GM18520 (cell line): ENCODE results near the gene KRTAP2-4.
"Not testable (repeated sequence)": the region's sequence is repeated elsewhere in the genome, so short reads cannot be mapped to it uniquely, and the experiment has no call there.

Source experiments
- ATAC-seq: cut with Tn5 transposase; IDR thresholded peaks from one replicate; pipeline ENCODE4 v1.9.1; 2021; ENCODE audit not compliant: unreplicated experiment

KRTAP2-4 gene

DNA sequence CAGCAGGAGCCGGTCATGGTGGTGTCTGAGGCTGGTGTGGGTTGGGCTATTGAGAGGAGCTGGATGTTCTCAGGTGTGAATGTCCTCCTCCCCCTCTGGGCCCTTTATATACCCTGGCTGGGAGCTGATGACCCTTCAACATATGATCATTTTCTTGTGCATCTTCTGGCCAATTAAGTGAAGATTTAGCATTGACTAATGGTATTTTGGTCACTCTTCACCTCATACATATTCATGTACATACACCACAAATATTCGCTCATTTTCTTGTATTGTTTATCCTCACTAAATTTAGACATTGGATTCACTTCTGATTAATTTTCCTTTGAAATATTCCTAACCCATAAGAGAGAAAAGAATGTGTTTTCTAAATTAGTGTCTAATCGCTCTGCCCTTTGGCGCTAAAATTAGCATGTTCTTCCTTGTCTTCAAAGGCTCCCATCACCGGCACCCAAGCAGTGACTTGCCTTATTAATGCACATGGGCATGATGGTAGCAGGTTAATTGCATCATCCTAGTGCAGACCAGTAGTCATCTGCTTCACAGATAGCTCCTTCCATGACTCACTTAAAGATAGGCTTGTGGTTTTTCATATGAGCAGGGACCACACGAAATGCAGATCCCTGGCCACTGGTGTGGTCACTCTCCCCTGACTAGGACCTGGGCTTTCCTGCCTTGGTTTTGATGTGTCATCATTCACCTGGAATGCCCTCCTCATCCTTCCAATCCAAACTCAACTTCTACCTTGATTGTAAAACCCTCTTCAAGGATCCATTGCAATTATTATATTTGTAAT, at the start of gene KRTAP2-4:
TSS of gene KRTAP2-4 (minus strand) at position 51 of the 796 bp plus-strand sequence. CDS start at position 17, 34 bp downstream.
- no peak for ATAC-seq

GRCh38 chr17:41111151-41111885, 45.6 kb upstream of the KRTAP2-4 start:
- ATAC-seq: no peak

- ATAC-seq: not testable (repeated sequence)
Measured at GRCh38 chr17:41108728-41109386, 43.2 kb upstream of the KRTAP2-4 start.

- ATAC-seq: no peak
Measured at GRCh38 chr17:41107941-41108450, 42.3 kb upstream of the KRTAP2-4 start.

DNA sequence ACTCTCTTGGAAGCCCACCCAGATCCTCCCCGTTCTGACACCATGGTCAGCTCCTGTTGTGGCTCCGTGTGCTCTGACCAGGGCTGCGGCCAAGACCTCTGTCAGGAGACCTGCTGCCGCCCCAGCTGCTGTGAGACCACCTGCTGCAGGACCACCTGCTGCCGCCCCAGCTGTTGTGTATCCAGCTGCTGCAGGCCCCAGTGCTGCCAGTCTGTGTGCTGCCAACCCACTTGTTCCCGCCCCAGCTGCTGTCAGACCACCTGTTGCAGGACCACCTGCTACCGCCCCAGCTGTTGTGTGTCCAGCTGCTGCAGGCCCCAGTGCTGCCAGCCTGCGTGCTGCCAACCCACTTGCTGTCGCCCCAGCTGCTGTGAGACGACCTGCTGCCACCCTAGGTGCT, 39.7 kb upstream of the KRTAP2-4 start, which contains the start of gene KRTAP4-9:
TSS of gene KRTAP4-9 (plus strand) at position 43 of the 400 bp plus-strand sequence. CDS start at position 43, 0 bp downstream.
- not testable (repeated sequence) for ATAC-seq

GRCh38 chr17:41104386-41105038, 38.8 kb upstream of the KRTAP2-4 start:
- not testable (repeated sequence) for ATAC-seq

GRCh38 chr17:41103896-41104295, 38.2 kb upstream of the KRTAP2-4 start:
- no peak for ATAC-seq

GRCh38 chr17:41101586-41102259, 36.0 kb upstream of the KRTAP2-4 start, which contains the start of gene KRTAP4-16:
Gene KRTAP4-16, minus strand, starts transcription at chr17:41102209. Its CDS starts 0 bp downstream, at chr17:41102209.
- ATAC-seq: no peak

DNA sequence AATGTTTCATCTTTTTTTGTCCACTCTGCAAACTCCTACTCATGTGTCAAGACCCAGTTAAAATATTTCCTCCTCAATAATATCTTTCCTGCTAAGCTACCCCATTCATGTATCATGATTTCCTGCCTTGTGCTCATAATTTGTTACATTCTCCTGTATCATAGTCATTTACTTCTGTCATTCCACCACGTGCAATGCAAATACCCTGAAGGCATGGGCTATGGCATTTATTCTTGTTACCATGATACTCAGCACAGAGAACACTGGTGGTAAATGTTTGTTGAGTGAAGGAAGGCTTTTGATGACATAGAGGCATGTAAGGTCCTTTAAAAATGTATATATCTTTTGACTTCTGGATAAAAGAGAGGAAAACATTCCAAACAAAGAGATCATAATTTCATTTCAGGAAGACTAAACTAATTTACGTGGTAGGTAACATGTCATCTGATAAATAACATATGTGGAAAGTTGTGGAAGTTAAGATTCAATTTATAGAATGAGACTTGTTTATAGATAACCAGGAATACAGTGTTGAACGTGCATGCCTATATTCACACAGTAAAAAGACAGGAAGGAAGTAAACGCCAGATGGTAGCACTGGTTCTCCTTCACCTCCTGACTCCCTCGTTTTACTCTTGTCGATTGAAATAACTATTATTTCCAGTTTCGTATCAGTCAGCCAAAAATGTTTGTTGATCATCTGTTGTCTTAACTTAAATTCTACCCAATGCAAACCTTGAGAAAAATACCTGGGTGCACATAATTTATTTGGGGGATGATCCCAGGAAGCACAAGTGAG, 34.2 kb upstream of the KRTAP2-4 start:
- not testable (repeated sequence) for ATAC-seq

DNA sequence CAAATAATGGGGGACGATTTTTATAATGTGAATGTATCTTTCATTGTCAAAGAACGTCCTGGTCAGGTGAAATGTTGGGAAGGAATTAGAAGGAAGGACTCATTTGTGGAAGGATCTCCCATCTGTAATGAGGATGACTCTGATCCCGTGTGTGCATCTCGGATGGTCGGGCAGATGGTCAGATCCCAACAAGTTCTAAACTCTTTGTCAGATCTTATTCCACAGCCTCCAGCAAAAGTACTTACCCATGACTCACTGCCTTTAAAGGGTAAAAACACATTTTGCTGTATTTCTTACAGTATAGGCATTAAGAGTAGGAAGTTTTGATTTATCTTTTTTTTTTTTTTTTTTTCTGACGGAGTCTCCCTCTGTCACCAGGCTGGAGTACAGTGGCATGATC, 32.8 kb upstream of the KRTAP2-4 start:
- ATAC-seq: no peak

- ATAC-seq: no peak
Measured at GRCh38 chr17:41098042-41098441, 32.4 kb upstream of the KRTAP2-4 start, which contains the start of gene KRTAP4-8. Gene KRTAP4-8, minus strand, starts transcription at chr17:41098142. Its CDS starts 58 bp downstream, at chr17:41098084.

- no peak for ATAC-seq
Measured at GRCh38 chr17:41096055-41096454, 30.4 kb upstream of the KRTAP2-4 start.

- ATAC-seq: not testable (repeated sequence)
Measured at GRCh38 chr17:41088760-41089352, 23.2 kb upstream of the KRTAP2-4 start.

DNA sequence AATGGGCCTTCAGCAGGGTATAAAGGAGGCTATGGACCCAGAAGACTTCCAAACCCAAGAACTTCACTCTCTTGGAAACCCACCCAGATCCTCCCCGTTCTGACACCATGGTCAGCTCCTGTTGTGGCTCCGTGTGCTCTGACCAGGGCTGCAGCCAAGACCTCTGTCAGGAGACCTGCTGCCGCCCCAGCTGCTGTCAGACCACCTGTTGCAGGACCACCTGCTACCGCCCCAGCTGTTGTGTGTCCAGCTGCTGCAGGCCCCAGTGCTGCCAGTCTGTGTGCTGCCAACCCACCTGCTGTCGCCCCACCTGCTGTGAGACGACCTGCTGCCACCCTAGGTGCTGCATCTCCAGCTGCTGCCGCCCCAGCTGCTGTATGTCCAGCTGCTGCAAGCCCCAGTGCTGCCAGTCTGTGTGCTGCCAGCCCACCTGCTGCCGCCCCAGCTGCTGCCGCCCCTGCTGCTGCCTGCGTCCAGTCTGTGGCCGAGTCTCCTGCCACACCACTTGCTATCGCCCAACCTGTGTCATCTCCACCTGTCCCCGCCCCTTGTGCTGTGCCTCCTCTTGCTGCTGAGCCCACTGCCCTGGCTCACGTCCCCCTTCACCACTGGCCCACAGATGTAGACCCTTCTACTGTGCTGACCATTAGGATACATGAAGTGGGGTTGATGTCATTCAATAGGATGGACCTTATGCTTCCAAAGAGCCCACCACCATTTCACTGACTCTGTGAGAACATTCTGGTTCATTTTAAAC, 18.6 kb upstream of the KRTAP2-4 start, which contains the start of gene KRTAP4-7:
TSS of gene KRTAP4-7 (plus strand) at position 51 of the 757 bp plus-strand sequence. CDS start at position 108, 57 bp downstream.
- ATAC-seq: not testable (repeated sequence)

GRCh38 chr17:41083427-41083826, 17.7 kb upstream of the KRTAP2-4 start:
- ATAC-seq: not testable (repeated sequence)

GRCh38 chr17:41082626-41083025, 16.9 kb upstream of the KRTAP2-4 start:
- ATAC-seq: no peak

DNA sequence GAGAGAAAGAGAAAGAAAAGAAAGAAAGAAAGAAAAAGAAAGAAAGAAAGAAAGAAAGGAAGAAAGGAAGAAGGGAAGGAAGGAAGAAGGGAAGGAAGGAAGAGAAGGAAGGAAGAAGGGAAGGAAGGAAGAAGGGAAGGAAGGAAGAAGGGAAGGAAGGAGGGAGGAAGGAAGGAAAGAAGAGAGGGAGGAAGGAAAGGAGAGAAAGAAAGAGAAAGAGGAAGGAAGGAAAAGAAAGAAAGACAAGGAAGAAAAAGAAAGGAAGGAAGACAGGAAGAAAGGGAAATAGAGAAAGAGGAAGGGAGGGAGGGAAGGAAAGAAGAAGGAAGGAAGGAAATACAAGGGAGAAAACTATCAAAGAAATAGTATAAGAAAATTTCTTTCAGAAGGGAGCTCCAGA, 11.1 kb upstream of the KRTAP2-4 start:
- no peak for ATAC-seq

DNA sequence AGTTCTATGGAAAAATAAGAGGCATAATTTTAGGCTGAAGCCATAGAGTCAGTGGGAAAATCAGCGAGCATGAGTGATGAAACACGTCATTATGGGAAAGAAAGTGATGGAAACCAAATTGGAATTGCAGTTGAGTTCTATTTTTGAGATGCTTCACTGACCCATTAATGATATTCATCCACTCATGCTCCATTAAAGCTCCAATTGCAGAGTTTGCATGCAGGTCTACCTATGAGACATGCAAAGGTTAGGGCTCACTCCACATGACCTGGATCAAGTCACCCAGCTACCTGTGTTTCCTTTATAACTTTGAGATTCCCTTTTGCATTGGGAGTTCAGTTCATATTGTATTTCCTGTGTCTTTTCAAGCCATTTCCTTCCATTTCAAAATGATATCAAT, 8.0 kb upstream of the KRTAP2-4 start:
- ATAC-seq: no peak
